Measurements from ENCODE around the gene HNRNPA0.

Gene HNRNPA0

DNA sequence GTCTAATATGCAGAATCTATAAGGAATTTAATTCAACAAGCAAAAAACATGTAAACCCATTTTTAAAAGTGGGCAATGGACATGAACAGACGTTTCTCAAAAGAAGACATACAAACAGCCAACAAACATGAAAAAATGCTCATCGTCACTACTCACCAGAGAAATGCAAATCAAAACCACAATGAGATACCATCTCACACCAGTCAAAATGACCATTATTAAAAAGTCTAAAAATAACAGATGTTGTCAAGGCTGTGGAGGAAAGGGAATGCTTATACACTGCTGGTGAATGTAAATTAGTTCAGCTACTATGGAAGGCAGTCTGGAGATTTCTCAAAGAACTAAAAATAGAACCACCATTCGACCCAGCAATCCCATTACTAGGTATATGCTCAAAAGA, 15.2 kb downstream of the HNRNPA0 start:
- TF ChIP-seq CTCF (IDR thresholded peaks at IDR 0.05; ENCODE audit: low read depth, low read length) (no peak), EZH2phosphoT487 (IDR thresholded peaks at IDR 0.05; ENCODE audit: low read depth) (no peak)

DNA sequence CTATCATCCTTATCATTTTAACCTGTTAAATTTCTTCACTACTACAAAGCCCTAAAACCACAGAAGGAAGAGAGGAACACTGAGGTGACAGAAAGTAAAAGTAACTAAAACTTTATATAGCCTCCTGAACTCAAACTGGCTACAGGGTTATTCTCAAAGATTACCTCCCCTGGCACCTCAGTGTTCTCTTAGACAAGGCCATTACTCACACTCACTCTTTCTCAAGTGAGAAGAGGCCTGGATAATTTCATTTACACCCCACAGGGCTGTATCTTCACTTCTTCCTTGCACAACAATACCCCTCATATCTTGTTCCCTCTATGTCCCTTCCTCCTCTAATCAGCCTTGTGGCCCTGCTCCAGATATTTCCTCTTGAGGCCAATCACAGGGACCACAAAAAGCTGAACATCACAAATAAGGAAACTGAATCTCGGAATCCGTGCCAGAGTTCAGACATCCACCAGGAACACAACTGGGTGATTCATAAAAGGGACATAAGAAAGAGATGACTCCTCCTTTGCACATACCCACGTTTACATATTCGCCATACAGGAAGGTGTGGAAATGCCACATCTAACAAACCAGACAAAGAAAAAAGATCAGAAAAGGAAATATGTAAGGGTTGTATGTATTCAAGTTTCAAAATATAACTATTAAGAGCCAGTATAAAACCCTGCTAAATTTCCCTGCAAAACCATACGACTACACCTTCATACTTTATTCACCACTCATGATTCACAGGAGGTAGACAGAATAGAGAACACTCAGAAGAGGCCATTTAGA, 16.6 kb downstream of the HNRNPA0 start:
- Histone ChIP-seq H3K36me3 (replicated peaks; ENCODE audit: low read depth, low read length) (no peaks in the 10 kb centered on the region), H3K4me3 (ENCODE audit: low read length) (no peak overlapping the region), H4K20me1 (ENCODE audit: insufficient read depth, low read length) (no peaks in the 10 kb centered on the region), H3K4me1 (ENCODE audit: low read length) (peaks cover 8% of the 10 kb centered on the region), H3K4me2 (ENCODE audit: low read length) (no peak overlapping the region), H3K79me2 (ENCODE audit: low read length) (no peaks in the 10 kb centered on the region), H3K9ac (ENCODE audit: low read length) (no peak overlapping the region), H3K9me3 (ENCODE audit: insufficient read depth, low read length) (no peaks in the 10 kb centered on the region), H3K27ac (ENCODE audit: low read length) (no peak overlapping the region), H2AFZ (ENCODE audit: low read depth, low read length) (no peak overlapping the region), H3K27me3 (ENCODE audit: low read depth, low read length) (no peaks in the 10 kb centered on the region)
- no peak for TF ChIP-seq EZH2phosphoT487 (IDR thresholded peaks at IDR 0.05; ENCODE audit: low read depth)
- TF ChIP-seq CTCF (IDR thresholded peaks at IDR 0.05; ENCODE audit: low read depth, low read length): no peak

More for the DNA sequence above, 15.2 kb downstream of the HNRNPA0 start:
- Histone ChIP-seq H3K36me3 (replicated peaks; ENCODE audit: low read depth, low read length) (no peaks in the 10 kb centered on the region), H3K9me3 (ENCODE audit: insufficient read depth, low read length) (no peaks in the 10 kb centered on the region), H3K4me2 (ENCODE audit: low read length) (no peak overlapping the region), H3K4me3 (ENCODE audit: low read length) (no peak overlapping the region), H2AFZ (ENCODE audit: low read depth, low read length) (no peak overlapping the region), H4K20me1 (ENCODE audit: insufficient read depth, low read length) (no peaks in the 10 kb centered on the region), H3K27ac (ENCODE audit: low read length) (no peak overlapping the region), H3K9ac (ENCODE audit: low read length) (no peak overlapping the region), H3K79me2 (ENCODE audit: low read length) (no peaks in the 10 kb centered on the region), H3K4me1 (ENCODE audit: low read length) (peaks cover 8% of the 10 kb centered on the region), H3K27me3 (ENCODE audit: low read depth, low read length) (no peaks in the 10 kb centered on the region)

GRCh38 chr5:137736496-137736895, 17.7 kb downstream of the HNRNPA0 start:
- no peak overlapping the region; the same call in 1 of the 2 replicates for H3K4me2 ChIP-seq (ENCODE audit: low read length)

More at GRCh38 chr5:137736496-137736895, 17.7 kb downstream of the HNRNPA0 start:
- Histone ChIP-seq H3K4me3 (ENCODE audit: low read length) (no peak overlapping the region), H4K20me1 (ENCODE audit: insufficient read depth, low read length) (no peaks in the 10 kb centered on the region), H2AFZ (ENCODE audit: low read depth, low read length) (no peak overlapping the region), H3K36me3 (replicated peaks; ENCODE audit: low read depth, low read length) (no peaks in the 10 kb centered on the region), H3K27ac (ENCODE audit: low read length) (no peak overlapping the region), H3K27me3 (ENCODE audit: low read depth, low read length) (no peaks in the 10 kb centered on the region), H3K9ac (ENCODE audit: low read length) (no peak overlapping the region), H3K79me2 (ENCODE audit: low read length) (no peaks in the 10 kb centered on the region), H3K9me3 (ENCODE audit: insufficient read depth, low read length) (no peaks in the 10 kb centered on the region), H3K4me1 (ENCODE audit: low read length) (peaks cover 8% of the 10 kb centered on the region)
- TF ChIP-seq CTCF (IDR thresholded peaks at IDR 0.05; ENCODE audit: low read depth, low read length): no peak
- TF ChIP-seq EZH2phosphoT487 (IDR thresholded peaks at IDR 0.05; ENCODE audit: low read depth): no peak

All from OCI-LY3 (cell line).